DND-41 (cell line): ENCODE results near the gene HTD2.
"Not testable (repeated sequence)": the region's sequence is repeated elsewhere in the genome, so short reads cannot be mapped to it uniquely, and the experiment has no call there.

Source experiments
- ATAC-seq: fragments of 200-7000 bp; cut with Tn5 transposase; 3 replicates; pipeline ENCODE4 v1.9.1; 2021; ENCODE audit warnings: low read depth; ENCODE audit not compliant: insufficient read depth
- DNase-seq: peaks from one replicate; pipeline ENCODE4 v3.0.0-alpha.2; 2020
- H2AFZ ChIP-seq: 2 replicates; pipeline ENCODE4 v1.6.0; 2012; ENCODE audit warnings: low read depth, low read length
- H3K27ac ChIP-seq: 2 replicates; pipeline ENCODE4 v1.5.1; 2012; ENCODE audit warnings: low read length, inconsistent platforms
- H3K27me3 ChIP-seq: fragments of 200-600 bp; sonication (generic); 2 replicates; pipeline ENCODE4 v1.6.0; 2012; ENCODE audit warnings: low read length, mild to moderate bottlenecking, inconsistent platforms; ENCODE audit not compliant: insufficient read depth, poor library complexity
- H3K36me3 ChIP-seq: 2 replicates; pipeline ENCODE4 v1.5.1; 2012; ENCODE audit warnings: low read length, inconsistent platforms; ENCODE audit not compliant: insufficient read depth
- H3K4me1 ChIP-seq: 2 replicates; pipeline ENCODE4 v1.5.1; 2012; ENCODE audit warnings: mild to moderate bottlenecking, low read length; ENCODE audit not compliant: insufficient read depth
- H3K4me2 ChIP-seq: 2 replicates; pipeline ENCODE4 v1.6.0; 2012; ENCODE audit warnings: mild to moderate bottlenecking, moderate library complexity, low read length, inconsistent platforms; ENCODE audit not compliant: insufficient read depth
- H3K4me3 ChIP-seq, 2 experiments: fragments of 200-600 bp in 1 of 2; shearing (Covaris generic) in 1 of 2; 2 replicates each; pipeline ENCODE4 v1.5.1; 2012 to 2016; ENCODE audit warnings: inconsistent platforms in 2 of 2, low read length in 2 of 2, mild to moderate bottlenecking in 2 of 2, low read depth in 1 of 2, moderate library complexity in 1 of 2
- H3K79me2 ChIP-seq: 2 replicates; pipeline ENCODE4 v1.6.0; 2012; ENCODE audit warnings: low read length, inconsistent platforms; ENCODE audit not compliant: insufficient read depth
- H3K9ac ChIP-seq: 2 replicates; pipeline ENCODE4 v1.6.0; 2012; ENCODE audit warnings: low read depth, mild to moderate bottlenecking, inconsistent platforms, low read length, moderate library complexity
- H3K9me3 ChIP-seq: 2 replicates; pipeline ENCODE4 v1.5.1; 2012; ENCODE audit warnings: low read length, moderate library complexity, mild to moderate bottlenecking, inconsistent platforms; ENCODE audit not compliant: insufficient read depth, severe bottlenecking
- H4K20me1 ChIP-seq: 2 replicates; pipeline ENCODE4 v1.6.0; 2012; ENCODE audit warnings: low read length; ENCODE audit not compliant: insufficient read depth
- CTCF ChIP-seq: IDR thresholded peaks from 2 replicates; pipeline ENCODE4 v1.5.1; 2012; ENCODE audit warnings: borderline replicate concordance, low read length, moderate library complexity, mild to moderate bottlenecking; ENCODE audit not compliant: poor library complexity, severe bottlenecking; ENCODE audit errors: extremely low read depth
- EZH2 ChIP-seq: IDR thresholded peaks from 3 replicates; pipeline ENCODE4 v1.6.1; 2012; ENCODE audit warnings: borderline replicate concordance, low read depth, mild to moderate bottlenecking, moderate library complexity, low read length, inconsistent platforms; ENCODE audit not compliant: severe bottlenecking

Gene HTD2

DNA sequence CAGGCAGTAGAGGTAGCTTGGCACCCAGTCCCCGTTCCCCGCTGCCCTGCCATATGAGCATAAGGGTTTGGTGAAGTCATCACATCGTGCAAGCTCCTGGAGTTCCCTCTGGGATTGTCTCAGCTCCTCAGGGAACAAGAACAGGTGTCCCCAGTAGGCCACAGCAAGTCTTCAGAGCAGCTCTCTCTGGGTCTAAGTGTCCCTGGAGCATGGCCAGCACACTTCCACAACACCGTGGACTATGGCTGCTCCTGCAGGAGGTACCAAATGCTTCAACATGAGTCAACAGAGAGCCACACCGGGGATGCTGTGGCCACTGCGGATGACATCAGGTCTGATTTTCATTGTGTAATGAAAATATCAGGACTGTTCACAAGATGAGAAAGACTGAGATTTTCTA lies 45.6 kb upstream of the HTD2 start:
- no peak overlapping the region for H3K4me2 ChIP-seq
- H3K27me3 ChIP-seq = no peaks in the 10 kb centered on the region
- TF ChIP-seq CTCF = no peak
- no peak for TF ChIP-seq EZH2
- H3K36me3 ChIP-seq = no peaks in the 10 kb centered on the region
- no peak overlapping the region for H3K27ac ChIP-seq
- H4K20me1 ChIP-seq = no peaks in the 10 kb centered on the region
- no peak overlapping the region for H3K9ac ChIP-seq
- H2AFZ ChIP-seq = no peak overlapping the region
- no peaks in the 10 kb centered on the region for H3K9me3 ChIP-seq
- H3K79me2 ChIP-seq = no peaks in the 10 kb centered on the region
- ATAC-seq (no peak), DNase-seq (no peak)
- H3K4me3 ChIP-seq = no peak overlapping the region
- no peaks in the 10 kb centered on the region for H3K4me1 ChIP-seq

- Histone ChIP-seq H2AFZ (no peak overlapping the region), H3K4me1 (no peaks in the 10 kb centered on the region), H3K9me3 (no peaks in the 10 kb centered on the region), H3K4me3 (no peak overlapping the region), H3K9ac (no peak overlapping the region), H4K20me1 (no peaks in the 10 kb centered on the region), H3K27me3 (no peaks in the 10 kb centered on the region), H3K4me2 (no peak overlapping the region), H3K36me3 (no peaks in the 10 kb centered on the region), H3K27ac (no peak overlapping the region), H3K79me2 (no peaks in the 10 kb centered on the region)
- TF ChIP-seq EZH2 = no peak
- TF ChIP-seq CTCF = no peak
- DNase-seq = no peak
- ATAC-seq = no peak
Measured at GRCh38 chr3:58261954-58262666, 44.2 kb upstream of the HTD2 start.

DNA sequence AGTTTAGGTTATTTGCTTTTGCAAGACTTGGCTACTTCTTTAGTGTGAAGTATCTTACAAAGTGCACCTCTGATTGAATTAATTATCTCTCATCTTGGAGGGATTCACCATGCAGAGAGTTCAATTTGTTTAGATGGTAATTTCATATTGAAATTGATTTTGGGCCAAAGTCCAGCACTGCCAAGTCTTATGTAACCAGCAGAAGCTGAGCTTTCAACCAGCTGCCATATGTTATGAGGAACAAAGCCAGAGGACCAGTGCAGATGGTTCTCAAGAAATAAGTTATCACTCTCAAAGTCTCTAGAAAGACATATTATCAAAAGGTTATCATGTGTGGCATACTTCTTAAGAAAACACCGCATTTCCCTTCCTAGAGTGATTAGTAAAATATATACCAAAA lies 39.7 kb upstream of the HTD2 start:
- Histone ChIP-seq H3K4me3 (no peak overlapping the region), H2AFZ (no peak overlapping the region), H3K27me3 (no peaks in the 10 kb centered on the region), H3K79me2 (no peaks in the 10 kb centered on the region), H3K4me2 (no peak overlapping the region), H3K4me1 (no peaks in the 10 kb centered on the region), H3K9me3 (no peaks in the 10 kb centered on the region), H3K9ac (no peak overlapping the region), H3K27ac (no peak overlapping the region), H3K36me3 (no peaks in the 10 kb centered on the region), H4K20me1 (no peaks in the 10 kb centered on the region)
- DNase-seq (no peak), ATAC-seq (no peak)
- TF ChIP-seq CTCF (no peak), EZH2 (no peak)

DNA sequence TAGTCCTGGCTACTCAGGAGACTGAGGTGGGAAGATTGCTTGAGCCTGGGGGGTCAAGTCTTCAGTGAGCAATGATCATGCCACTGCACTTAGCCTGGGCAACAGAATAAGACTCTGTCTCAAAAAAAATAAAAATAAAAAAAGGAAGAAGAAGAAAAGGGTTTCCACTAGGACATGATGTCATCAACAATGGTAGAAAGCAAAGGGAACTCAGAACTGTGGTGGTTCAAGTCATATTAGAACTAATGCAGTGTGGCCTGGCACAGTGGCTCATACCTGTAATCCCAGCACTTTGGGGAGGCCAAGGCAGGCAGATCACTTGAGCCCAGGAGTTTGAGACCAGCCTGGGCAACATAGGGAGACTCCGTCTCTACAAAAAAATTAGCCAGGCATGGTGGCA lies 38.8 kb upstream of the HTD2 start:
- not testable (repeated sequence) for H2AFZ ChIP-seq, H3K9me3 ChIP-seq, H3K79me2 ChIP-seq, DNase-seq, H4K20me1 ChIP-seq, H3K36me3 ChIP-seq, H3K9ac ChIP-seq, H3K4me1 ChIP-seq, H3K4me2 ChIP-seq, H3K27ac ChIP-seq, ATAC-seq, H3K27me3 ChIP-seq, H3K4me3 ChIP-seq
